Panc1 (cell line): ENCODE results near the gene MAGI1. TPM values are rescaled to one million over a fixed set of nuclear protein-coding genes. Genes with fewer than 3 reads are reported as not detected.
A peak's percentile ranks its signal among the peaks of the same experiment; 100 is the strongest.

Source experiments
- ATAC-seq: fragments of 200-7000 bp; cut with Tn5 transposase; 2 replicates; pipeline ENCODE4 v1.9.1; 2020; ENCODE audit warnings: mild to moderate bottlenecking, moderate library complexity
- Bru-seq: library from RNA; stranded (reverse); fragments of 400-500 nt; gene quantifications from one replicate; lab custom pipeline; 2021; lab: Mats Ljungman, UMichigan
- BruChase-seq, 2 experiments: library from RNA; stranded (reverse); fragments of 400-500 nt; gene quantifications; one replicate each; lab custom pipeline; 2021; lab: Mats Ljungman, UMichigan
- BruUV-seq: library from RNA; stranded (reverse); fragments of 400-500 nt; replicated peaks from 2 replicates; lab custom pipeline; 2021; lab: Mats Ljungman, UMichigan
- CTCF ChIA-PET: fragments of 300-600 bp; sonication (Branson Sonifier 250); formaldehyde crosslinking; loops from one replicate; lab custom pipeline; 2022; ENCODE audit warnings: antibody characterized with exemption; lab: Charles Lee
- POLR2A ChIA-PET: fragments of 300-600 bp; sonication (Branson Sonifier 250); formaldehyde crosslinking; loops from one replicate; lab custom pipeline; 2022; ENCODE audit warnings: antibody characterized with exemption; lab: Charles Lee
- DNase-seq: peaks from one replicate; pipeline ENCODE4 v3.0.0-alpha.2; 2010; ENCODE audit warnings: low read depth, low spot score
- H3K27ac ChIP-seq: 2 replicates; pipeline ENCODE4 v1.5.1; 2011; ENCODE audit warnings: mild to moderate bottlenecking, low read length, inconsistent platforms
- H3K27me3 ChIP-seq: fragments of 200-500 bp; sonication (Bioruptor generic); 2 replicates; pipeline ENCODE4 v1.6.0; 2014; ENCODE audit warnings: low read length, inconsistent platforms; ENCODE audit not compliant: control insufficient read depth, insufficient read depth
- H3K36me3 ChIP-seq: fragments of 200-500 bp; sonication (Bioruptor generic); 2 replicates; pipeline ENCODE4 v1.5.1; 2014; ENCODE audit warnings: inconsistent platforms, mild to moderate bottlenecking, low read length, moderate library complexity; ENCODE audit not compliant: control insufficient read depth, insufficient read depth
- H3K4me1 ChIP-seq: 2 replicates; pipeline ENCODE4 v1.5.1; 2011; ENCODE audit warnings: inconsistent platforms, mild to moderate bottlenecking, low read length, moderate library complexity; ENCODE audit not compliant: control insufficient read depth, insufficient read depth
- H3K4me3 ChIP-seq, 2 experiments: 2 replicates each; pipeline ENCODE4 v1.5.1; 2011 to 2012; ENCODE audit warnings: low read depth in 2 of 2, low read length in 2 of 2, mild to moderate bottlenecking in 2 of 2, inconsistent platforms in 1 of 2, moderate library complexity in 1 of 2
- H3K9me3 ChIP-seq: fragments of 200-500 bp; sonication (Bioruptor generic); 2 replicates; pipeline ENCODE4 v1.5.1; 2014; ENCODE audit warnings: low read depth, mild to moderate bottlenecking, inconsistent platforms, low read length, moderate library complexity; ENCODE audit not compliant: control insufficient read depth, insufficient read depth
- POLR2AphosphoS5 ChIP-seq: IDR thresholded peaks from 2 replicates; pipeline ENCODE4 v1.6.1; 2012; ENCODE audit warnings: mild to moderate bottlenecking, low read depth, low read length, moderate library complexity
- SIN3A ChIP-seq: IDR thresholded peaks from 2 replicates; pipeline ENCODE4 v1.6.1; 2012; ENCODE audit warnings: low read depth, mild to moderate bottlenecking, low read length, moderate library complexity, borderline replicate concordance; ENCODE audit not compliant: insufficient read depth
- TCF7L2 ChIP-seq: IDR thresholded peaks from 2 replicates; pipeline ENCODE4 v1.6.1; 2011; ENCODE audit warnings: mild to moderate bottlenecking, low read depth, low read length, inconsistent platforms
- in situ Hi-C: cut with HindIII; loops from 2 replicates; pipeline ENCODE4 v1.10.0; 2016; ENCODE audit warnings: low sequenced_read_pairs, low pct_unique_long_range_greater_than_20kb
- intact Hi-C: fragments of 100-400 bp; cut with micrococcal nuclease; formaldehyde crosslinking; loops from one replicate; pipeline ENCODE4 v1.10.0; 2022; ENCODE audit not compliant: unreplicated experiment
- long read RNA-seq: library from polyadenylated mRNA; unstranded; transcript quantifications from one replicate; pipeline ENCODE4 v2.0.0, GENCODE V29; 2021; ENCODE audit not compliant: unreplicated experiment
- polyA plus RNA-seq: library from polyadenylated mRNA; unstranded; fragments of >200 nt; gene quantifications from one replicate; pipeline ENCODE4 v1.2.1, GENCODE V29; 2012; ENCODE audit warnings: missing spikeins; ENCODE audit not compliant: insufficient read length
- total RNA-seq: library from RNA; stranded (reverse); gene quantifications from one replicate; pipeline ENCODE4 v1.2.1, GENCODE V29; 2021; ENCODE audit not compliant: unreplicated experiment
- TF ChIP-seq, protein P1 (sequence below), 2 experiments: IDR thresholded peaks; 2 replicates each; pipeline ENCODE4 v1.6.1; 2011 to 2012; ENCODE audit warnings: low read depth in 2 of 2, control low read depth in 1 of 2, low read length in 1 of 2, mild to moderate bottlenecking in 1 of 2, moderate library complexity in 1 of 2; ENCODE audit not compliant: insufficient read depth in 1 of 2
- TF ChIP-seq, protein P2 (sequence below): fragments of 450-650 bp; IDR thresholded peaks from 2 replicates; pipeline ENCODE4 v1.5.1; 2017; ENCODE audit warnings: mild to moderate bottlenecking

Gene MAGI1
- total RNA-seq, result 9.5 TPM
- polyA plus RNA-seq, result 6.4 TPM
- percentile 58 among the genes with signal in this experiment for Bru-seq, nascent RNA
- percentile 51 among the genes with signal in this experiment for BruChase-seq, experiment 1, labeled RNA remaining after a 2-hour chase
- BruChase-seq, experiment 2, labeled RNA remaining after a 6-hour chase, result percentile 51 among the genes with signal in this experiment
- long read RNA-seq, partial matches to known transcripts, result 3 of 11 reads
- long read RNA-seq, other reads (novel, unspliced or antisense), result 8 of 11 reads

DNA sequence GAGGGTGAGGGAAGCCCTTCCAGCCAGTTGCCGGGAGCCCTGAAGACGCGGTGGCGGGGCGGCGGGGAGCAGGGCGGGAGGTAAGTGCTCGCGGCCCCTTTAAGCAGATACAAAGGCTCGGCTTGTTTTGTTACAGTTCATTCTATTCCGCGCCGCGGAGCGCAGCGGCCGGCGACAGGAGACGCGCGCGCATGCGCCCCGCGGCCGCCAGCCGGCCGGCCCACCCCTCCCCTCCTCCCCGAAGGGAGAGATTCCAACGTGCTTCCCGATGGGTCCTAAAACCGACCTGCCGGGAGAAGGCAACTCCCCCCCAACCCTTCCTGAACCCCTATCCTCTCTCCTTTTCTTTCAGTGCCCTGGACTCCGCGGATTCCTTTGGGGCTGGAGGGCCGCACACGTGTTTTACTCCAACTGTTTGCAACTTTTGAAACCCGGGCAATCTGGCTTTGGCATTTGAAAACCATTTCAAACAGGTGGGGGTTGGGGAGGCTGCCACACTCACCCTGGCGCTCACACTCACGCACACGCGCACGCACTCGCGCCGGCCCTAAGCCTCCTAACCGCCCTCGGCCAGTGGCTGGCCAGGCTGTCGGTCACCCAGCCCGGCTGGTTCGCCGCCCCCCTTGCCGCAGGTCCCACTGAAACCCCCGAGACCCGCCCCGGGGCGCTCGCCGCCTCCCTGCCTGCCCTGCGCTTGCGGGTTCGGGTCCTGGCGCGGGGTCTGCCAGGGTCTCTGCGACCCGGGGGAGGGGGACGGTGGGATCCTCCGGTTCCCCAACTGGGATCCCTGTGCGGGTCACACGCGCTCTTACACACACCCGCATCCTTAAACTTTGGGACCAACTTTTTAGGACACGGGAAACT, at the start of gene MAGI1:
MAGI1 (minus strand) TSS at position 193 of the 864 bp plus-strand sequence. CDS start 610 bp downstream, outside the sequence.
- Histone ChIP-seq H3K27me3 (no peaks in the 10 kb centered on the region), H3K36me3 (no peaks in the 10 kb centered on the region; the same call in 1 of the 2 replicates), H3K4me1 (peaks cover 5% of the 10 kb centered on the region), H3K4me3 (peak within 1 kb of the TSS; percentile 80 to 84), H3K27ac (peak within 1 kb of the TSS; percentile 91), H3K9me3 (no peaks in the 10 kb centered on the region)
- TF ChIP-seq SIN3A, result no peak
- TF ChIP-seq, protein P1, sequence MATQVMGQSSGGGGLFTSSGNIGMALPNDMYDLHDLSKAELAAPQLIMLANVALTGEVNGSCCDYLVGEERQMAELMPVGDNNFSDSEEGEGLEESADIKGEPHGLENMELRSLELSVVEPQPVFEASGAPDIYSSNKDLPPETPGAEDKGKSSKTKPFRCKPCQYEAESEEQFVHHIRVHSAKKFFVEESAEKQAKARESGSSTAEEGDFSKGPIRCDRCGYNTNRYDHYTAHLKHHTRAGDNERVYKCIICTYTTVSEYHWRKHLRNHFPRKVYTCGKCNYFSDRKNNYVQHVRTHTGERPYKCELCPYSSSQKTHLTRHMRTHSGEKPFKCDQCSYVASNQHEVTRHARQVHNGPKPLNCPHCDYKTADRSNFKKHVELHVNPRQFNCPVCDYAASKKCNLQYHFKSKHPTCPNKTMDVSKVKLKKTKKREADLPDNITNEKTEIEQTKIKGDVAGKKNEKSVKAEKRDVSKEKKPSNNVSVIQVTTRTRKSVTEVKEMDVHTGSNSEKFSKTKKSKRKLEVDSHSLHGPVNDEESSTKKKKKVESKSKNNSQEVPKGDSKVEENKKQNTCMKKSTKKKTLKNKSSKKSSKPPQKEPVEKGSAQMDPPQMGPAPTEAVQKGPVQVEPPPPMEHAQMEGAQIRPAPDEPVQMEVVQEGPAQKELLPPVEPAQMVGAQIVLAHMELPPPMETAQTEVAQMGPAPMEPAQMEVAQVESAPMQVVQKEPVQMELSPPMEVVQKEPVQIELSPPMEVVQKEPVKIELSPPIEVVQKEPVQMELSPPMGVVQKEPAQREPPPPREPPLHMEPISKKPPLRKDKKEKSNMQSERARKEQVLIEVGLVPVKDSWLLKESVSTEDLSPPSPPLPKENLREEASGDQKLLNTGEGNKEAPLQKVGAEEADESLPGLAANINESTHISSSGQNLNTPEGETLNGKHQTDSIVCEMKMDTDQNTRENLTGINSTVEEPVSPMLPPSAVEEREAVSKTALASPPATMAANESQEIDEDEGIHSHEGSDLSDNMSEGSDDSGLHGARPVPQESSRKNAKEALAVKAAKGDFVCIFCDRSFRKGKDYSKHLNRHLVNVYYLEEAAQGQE (IDR thresholded peaks at IDR 0.05; ENCODE audit: insufficient read depth in 1 of 2, low read depth in 2 of 2, low read length in 1 of 2), result no peak
- peak; percentile 60; the same call in 1 of the 2 replicates for TF ChIP-seq POLR2AphosphoS5
- TF ChIP-seq TCF7L2, result 0 out of 2 replicates have a peak, but pooled peaks have one; percentile 29
- TF ChIP-seq, protein P2, sequence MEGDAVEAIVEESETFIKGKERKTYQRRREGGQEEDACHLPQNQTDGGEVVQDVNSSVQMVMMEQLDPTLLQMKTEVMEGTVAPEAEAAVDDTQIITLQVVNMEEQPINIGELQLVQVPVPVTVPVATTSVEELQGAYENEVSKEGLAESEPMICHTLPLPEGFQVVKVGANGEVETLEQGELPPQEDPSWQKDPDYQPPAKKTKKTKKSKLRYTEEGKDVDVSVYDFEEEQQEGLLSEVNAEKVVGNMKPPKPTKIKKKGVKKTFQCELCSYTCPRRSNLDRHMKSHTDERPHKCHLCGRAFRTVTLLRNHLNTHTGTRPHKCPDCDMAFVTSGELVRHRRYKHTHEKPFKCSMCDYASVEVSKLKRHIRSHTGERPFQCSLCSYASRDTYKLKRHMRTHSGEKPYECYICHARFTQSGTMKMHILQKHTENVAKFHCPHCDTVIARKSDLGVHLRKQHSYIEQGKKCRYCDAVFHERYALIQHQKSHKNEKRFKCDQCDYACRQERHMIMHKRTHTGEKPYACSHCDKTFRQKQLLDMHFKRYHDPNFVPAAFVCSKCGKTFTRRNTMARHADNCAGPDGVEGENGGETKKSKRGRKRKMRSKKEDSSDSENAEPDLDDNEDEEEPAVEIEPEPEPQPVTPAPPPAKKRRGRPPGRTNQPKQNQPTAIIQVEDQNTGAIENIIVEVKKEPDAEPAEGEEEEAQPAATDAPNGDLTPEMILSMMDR, result no peak
- ChIA-PET CTCF (no interaction called here), POLR2A (interaction anchor here (0.5 kb wide), 1 partner anchor 98 kb away, joined by 5 read pairs; no protein-coding TSS in a partner anchor)
- DNase-seq (peak; percentile 79), ATAC-seq (peak; percentile 95)
- in situ Hi-C loops (no loop called here), intact Hi-C loops (no loop called here)
- no TSS peak for BruUV-seq

DNA sequence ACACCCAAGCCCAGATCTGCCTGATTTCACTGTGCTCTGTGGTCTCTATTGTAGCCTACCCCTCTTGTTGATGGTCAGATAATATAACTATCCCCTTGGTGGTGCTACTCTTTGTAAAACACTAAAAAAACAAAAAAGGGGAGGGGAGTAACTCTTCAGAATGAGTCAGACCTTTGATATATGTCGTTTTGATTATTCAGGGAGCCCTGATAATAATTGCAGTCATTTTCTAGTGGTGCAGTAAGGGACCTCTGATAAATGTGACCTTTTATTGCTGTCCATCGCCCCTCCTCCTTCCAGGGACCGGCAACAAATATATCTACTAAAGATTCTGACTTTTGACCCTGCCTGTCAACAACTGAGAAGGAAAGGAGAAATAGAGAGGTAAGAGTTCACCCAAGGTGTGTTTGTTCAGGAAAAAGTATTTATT, 45.1 kb upstream of the MAGI1 start:
- no peaks in the 10 kb centered on the region for H3K36me3 ChIP-seq
- ChIA-PET POLR2A (no interaction called here), CTCF (no interaction called here)
- TF ChIP-seq, protein P1 (IDR thresholded peaks at IDR 0.05; ENCODE audit: insufficient read depth in 1 of 2, low read depth in 2 of 2, low read length in 1 of 2), result no peak
- no peak for TF ChIP-seq SIN3A
- no peak for TF ChIP-seq TCF7L2
- TF ChIP-seq, protein P2, result no peak
- TF ChIP-seq POLR2AphosphoS5, result no peak
- no TSS peak for BruUV-seq
- intact Hi-C loops (no loop called here), in situ Hi-C loops (no loop called here)
- DNase-seq (no peak), ATAC-seq (no peak)
- no peak overlapping the region for H3K27ac ChIP-seq
- no peaks in the 10 kb centered on the region for H3K27me3 ChIP-seq
- no peaks in the 10 kb centered on the region for H3K9me3 ChIP-seq
- H3K4me1 ChIP-seq, result no peaks in the 10 kb centered on the region
- no peak overlapping the region for H3K4me3 ChIP-seq
